Measurements from ENCODE around the gene CD74. TPM values are rescaled to one million over a fixed set of nuclear protein-coding genes. Genes with fewer than 3 reads are reported as not detected.

Gene CD74
- total RNA-seq, 1 donor from 2014 or later = 6.3 TPM

GRCh38 chr5:150402229-150402773 lies 10.4 kb downstream of the CD74 start:
- H3K4me1 Mint-ChIP-seq = no peaks in the 10 kb centered on the region
- H3K4me3 Mint-ChIP-seq = no peak overlapping the region
- no peaks in the 10 kb centered on the region for H3K9me3 Mint-ChIP-seq
- H3K36me3 Mint-ChIP-seq (ENCODE audit: low read depth) = peaks cover 6% of the 10 kb centered on the region
- DNase-seq (ENCODE audit: low read depth, low spot score) = no peak
- no peak overlapping the region for H3K27ac Mint-ChIP-seq (ENCODE audit: unreplicated experiment)
- TF ChIP-seq CTCF (conservative IDR thresholded peaks at IDR 0.05) = no peak
- H3K27me3 Mint-ChIP-seq (ENCODE audit: low read depth) = no peaks in the 10 kb centered on the region

- Mint-ChIP-seq H3K9me3 (no peaks in the 10 kb centered on the region), H3K36me3 (ENCODE audit: low read depth) (peaks cover 6% of the 10 kb centered on the region), H3K4me1 (no peaks in the 10 kb centered on the region), H3K27ac (ENCODE audit: unreplicated experiment) (peak overlapping the region; percentile 83), H3K27me3 (ENCODE audit: low read depth) (no peaks in the 10 kb centered on the region), H3K4me3 (no peak overlapping the region)
- no peak for DNase-seq (ENCODE audit: low read depth, low spot score)
- TF ChIP-seq CTCF (conservative IDR thresholded peaks at IDR 0.05) = no peak
These were observed 11.1 kb downstream of the CD74 start for GRCh38 chr5:150401376-150402228.

GRCh38 chr5:150401076-150401375 lies 11.7 kb downstream of the CD74 start:
- no peak overlapping the region for H3K4me3 Mint-ChIP-seq
- TF ChIP-seq CTCF (conservative IDR thresholded peaks at IDR 0.05) = no peak
- H3K27me3 Mint-ChIP-seq (ENCODE audit: low read depth) = no peaks in the 10 kb centered on the region
- H3K9me3 Mint-ChIP-seq = no peaks in the 10 kb centered on the region
- no peak for DNase-seq (ENCODE audit: low read depth, low spot score)
- peaks cover 12% of the 10 kb centered on the region for H3K36me3 Mint-ChIP-seq (ENCODE audit: low read depth)
- H3K27ac Mint-ChIP-seq (ENCODE audit: unreplicated experiment) = no peak overlapping the region
- H3K4me1 Mint-ChIP-seq = no peaks in the 10 kb centered on the region

GRCh38 chr5:150400316-150401075 lies 12.2 kb downstream of the CD74 start:
- DNase-seq (ENCODE audit: low read depth, low spot score) = no peak
- no peaks in the 10 kb centered on the region for H3K9me3 Mint-ChIP-seq
- H3K36me3 Mint-ChIP-seq (ENCODE audit: low read depth) = peaks cover 13% of the 10 kb centered on the region
- H3K4me1 Mint-ChIP-seq = no peaks in the 10 kb centered on the region
- no peak overlapping the region for H3K4me3 Mint-ChIP-seq
- TF ChIP-seq CTCF (conservative IDR thresholded peaks at IDR 0.05) = no peak
- H3K27me3 Mint-ChIP-seq (ENCODE audit: low read depth) = no peaks in the 10 kb centered on the region
- H3K27ac Mint-ChIP-seq (ENCODE audit: unreplicated experiment) = no peak overlapping the region

- Mint-ChIP-seq H3K36me3 (ENCODE audit: low read depth) (peaks cover 13% of the 10 kb centered on the region), H3K4me1 (no peaks in the 10 kb centered on the region), H3K4me3 (no peak overlapping the region), H3K9me3 (no peaks in the 10 kb centered on the region), H3K27me3 (ENCODE audit: low read depth) (no peaks in the 10 kb centered on the region), H3K27ac (ENCODE audit: unreplicated experiment) (no peak overlapping the region)
- DNase-seq (ENCODE audit: low read depth, low spot score) = no peak
- TF ChIP-seq CTCF (conservative IDR thresholded peaks at IDR 0.05) = no peak
These were observed 13.0 kb downstream of the CD74 start for GRCh38 chr5:150399524-150400211.
